COLO668 (cell line): Measurements from ENCODE around the gene SLC8A1.

ENCODE experiments used
- DNase-seq: peaks from one replicate; lab custom pipeline; 2025; ENCODE audit not compliant: unreplicated experiment; lab: John Stamatoyannopoulos, UW

The SLC8A1 gene

DNA sequence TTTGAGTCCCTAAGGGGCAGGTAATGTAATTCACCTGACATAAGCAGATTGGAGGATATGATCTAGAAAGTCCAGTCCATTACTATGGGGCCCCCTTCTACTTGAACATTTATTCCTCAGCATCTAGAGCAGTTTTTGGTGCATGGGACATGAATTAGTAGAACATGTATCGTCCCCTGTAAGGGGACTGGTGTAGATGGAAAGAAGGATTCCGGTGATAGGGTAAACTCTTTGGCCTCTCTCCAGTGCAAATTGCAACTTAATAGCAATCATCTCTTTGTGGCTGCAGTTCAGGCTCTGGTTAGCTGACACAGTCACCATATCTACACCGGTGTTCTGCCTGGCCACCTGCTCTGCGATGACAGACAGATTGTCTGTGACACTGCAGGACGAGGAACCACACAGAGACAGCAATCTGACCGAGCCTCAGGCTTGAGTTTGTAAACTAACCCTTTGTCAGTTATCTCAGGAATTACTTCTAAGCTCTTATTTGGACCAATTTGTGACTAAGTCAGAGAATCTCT, 6.4 kb upstream of the SLC8A1 start:
- DNase-seq, result no peak

- DNase-seq, result no peak
Measured at GRCh38 chr2:40457837-40458236, 5.9 kb upstream of the SLC8A1 start.

GRCh38 chr2:40457366-40457765, 5.5 kb upstream of the SLC8A1 start:
- DNase-seq, result no peak

- DNase-seq, result no peak
Measured at GRCh38 chr2:40456926-40457325, 5.0 kb upstream of the SLC8A1 start.

DNA sequence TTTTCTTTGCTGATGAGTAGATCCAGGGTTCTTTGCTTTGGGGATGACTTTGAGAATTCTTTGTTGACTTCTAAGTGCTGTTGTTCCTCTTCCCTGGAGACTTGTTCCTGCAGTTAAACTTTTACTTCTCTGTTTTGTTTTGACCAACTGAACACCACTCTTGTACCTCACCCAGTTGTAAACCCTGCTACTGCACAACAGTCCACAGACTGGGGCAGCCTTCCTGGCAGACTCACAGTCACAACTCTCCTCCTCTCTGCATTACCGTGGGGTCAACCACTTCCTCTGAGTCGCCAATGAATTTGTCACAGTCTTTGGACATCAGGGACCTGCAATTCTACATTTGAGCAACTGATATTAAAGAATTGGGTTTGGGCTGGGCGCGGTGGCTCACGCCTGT, 3.8 kb upstream of the SLC8A1 start:
- no peak for DNase-seq

DNA sequence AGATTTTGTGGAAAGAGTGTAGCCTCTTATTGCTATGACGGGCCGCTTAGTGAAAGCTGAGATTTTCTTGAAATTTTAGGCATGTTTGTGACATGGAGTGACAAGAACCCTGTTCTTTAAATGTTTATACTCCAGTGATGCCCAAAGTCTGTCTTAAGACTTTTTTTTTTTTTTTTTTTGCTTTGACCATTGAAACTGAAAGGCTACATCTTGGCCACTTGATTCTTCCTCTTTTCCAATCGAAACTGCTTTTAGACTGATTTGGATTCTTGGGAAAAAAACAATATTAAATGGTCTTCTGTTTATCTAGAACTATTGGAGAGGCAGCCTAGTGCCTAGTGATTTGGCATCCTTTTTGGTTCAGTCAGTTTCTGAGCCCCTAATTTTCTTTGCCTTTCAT, 2.4 kb upstream of the SLC8A1 start:
- no peak for DNase-seq

GRCh38 chr2:40452786-40453185, 896 bp upstream of the SLC8A1 start:
- no peak for DNase-seq

GRCh38 chr2:40450796-40451430, 977 bp downstream of the SLC8A1 start:
- no peak for DNase-seq

- no peak for DNase-seq
Measured at GRCh38 chr2:40450066-40450795, 1.7 kb downstream of the SLC8A1 start.

GRCh38 chr2:40448476-40449079, 3.3 kb downstream of the SLC8A1 start:
- DNase-seq, result no peak

- DNase-seq, result no peak
Measured at GRCh38 chr2:40445467-40445866, 6.4 kb downstream of the SLC8A1 start.

DNA sequence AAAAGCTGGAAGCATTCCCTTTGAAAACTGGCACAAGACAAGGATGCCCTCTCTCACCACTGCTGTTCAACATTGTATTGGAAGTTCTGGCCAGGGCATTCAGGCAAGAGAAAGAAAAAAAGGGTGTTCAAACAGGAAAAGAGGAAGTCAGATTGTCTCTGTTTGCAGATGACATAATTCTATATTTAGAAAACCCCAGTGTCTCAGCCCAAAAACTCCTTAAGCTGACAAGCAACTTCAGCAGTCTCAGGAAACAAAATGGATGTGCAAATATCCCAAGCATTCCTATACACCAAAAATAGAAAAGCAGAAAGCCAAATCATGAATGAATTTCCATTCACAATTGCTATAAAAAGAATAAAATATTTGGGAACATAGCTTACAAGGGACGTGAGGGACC, 11.1 kb downstream of the SLC8A1 start:
- no peak for DNase-seq

DNA sequence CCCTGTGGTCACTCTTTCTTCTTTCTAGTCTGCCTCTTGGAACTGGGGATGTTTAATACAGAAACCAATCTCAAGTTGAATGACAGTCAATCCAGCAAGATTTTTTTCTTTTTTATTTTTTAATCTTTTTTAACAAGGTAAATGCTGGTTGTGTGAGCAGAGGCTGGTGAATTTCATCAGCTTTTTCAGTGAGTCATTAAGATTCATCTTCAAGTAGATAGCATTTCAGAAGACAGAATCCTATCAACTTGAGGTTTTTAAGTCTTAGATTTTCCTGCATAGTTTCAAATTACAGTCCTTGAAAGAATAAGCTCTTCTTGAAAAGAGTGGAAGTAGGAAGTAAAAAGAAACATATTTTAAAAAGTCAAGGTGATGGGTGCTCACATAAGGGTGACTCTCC, 12.4 kb downstream of the SLC8A1 start:
- no peak for DNase-seq

- no peak for DNase-seq
Measured at GRCh38 chr2:40436093-40436475, 15.8 kb downstream of the SLC8A1 start.

- DNase-seq, result no peak
Measured at GRCh38 chr2:40435426-40436092, 16.3 kb downstream of the SLC8A1 start.

- no peak for DNase-seq
Measured at GRCh38 chr2:40434731-40435271, 17.1 kb downstream of the SLC8A1 start.

DNA sequence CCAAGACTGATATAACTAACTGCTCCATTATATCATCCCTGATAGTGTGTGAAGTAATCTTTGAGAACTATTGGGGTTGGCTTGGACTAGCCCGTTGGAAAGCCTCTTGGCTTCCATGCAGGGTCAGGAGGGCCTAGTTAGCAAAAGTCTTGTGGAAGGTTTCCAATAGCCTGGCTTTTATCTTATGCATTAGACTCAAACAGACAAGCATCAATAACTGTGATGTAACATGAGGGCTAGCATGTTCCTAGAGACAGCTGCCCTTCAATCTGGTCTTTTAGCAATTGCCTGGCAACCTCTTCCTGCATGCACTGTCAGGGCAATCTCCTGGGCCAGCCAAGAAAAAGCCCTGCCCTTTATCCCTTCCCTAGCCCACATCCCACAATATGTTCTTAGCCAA, 18.2 kb downstream of the SLC8A1 start:
- DNase-seq, result no peak

GRCh38 chr2:40432921-40433483, 18.9 kb downstream of the SLC8A1 start:
- DNase-seq, result no peak

- no peak for DNase-seq
Measured at GRCh38 chr2:40431600-40431955, 20.3 kb downstream of the SLC8A1 start.

DNA sequence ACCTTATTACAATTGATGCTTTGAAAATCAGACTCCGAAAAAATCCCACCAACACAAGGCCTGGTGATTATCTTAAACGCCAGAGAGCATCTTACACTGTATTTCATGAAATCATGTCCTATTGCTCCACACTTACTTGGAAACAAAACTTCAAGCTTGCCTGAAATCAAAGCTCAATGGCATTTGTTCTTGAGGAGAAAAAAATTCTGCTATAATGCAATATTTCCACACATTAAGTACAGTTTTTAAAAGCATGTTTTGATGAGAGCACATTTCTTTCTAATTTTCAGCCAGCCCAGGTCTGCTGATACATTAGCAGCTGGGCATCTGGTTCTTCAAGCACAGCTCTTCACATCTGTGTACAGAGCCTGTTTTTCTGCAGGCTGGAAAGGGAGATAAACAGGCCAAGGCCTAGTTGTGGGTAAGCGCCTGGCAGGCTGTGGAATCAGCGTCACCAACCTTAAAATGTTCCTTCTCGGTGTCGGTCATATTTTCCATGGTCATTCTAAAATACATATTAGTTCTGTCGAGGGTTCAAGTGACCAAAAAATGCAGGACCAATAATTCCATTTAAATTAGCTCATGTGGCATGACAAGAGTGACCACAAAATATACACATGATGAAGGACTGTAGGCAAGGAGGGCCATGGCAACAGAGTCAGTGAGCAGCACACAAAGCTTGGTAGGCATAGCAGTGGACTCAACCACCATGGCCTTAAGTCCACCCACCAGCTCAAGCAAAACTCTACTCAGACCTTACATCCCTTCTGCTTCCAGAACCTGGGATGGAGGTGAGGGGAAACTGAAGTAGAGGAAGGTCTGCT, 20.9 kb downstream of the SLC8A1 start:
- DNase-seq, result no peak
